KMS-11 (cell line): Measurements from ENCODE around the gene PNMA8C.
"Not testable (repeated sequence)": the region's sequence is repeated elsewhere in the genome, so short reads cannot be mapped to it uniquely, and the experiment has no call there.

Experiments
- H2AFZ ChIP-seq: fragments of 200-600 bp; sonication (generic); 2 replicates; pipeline ENCODE4 v1.6.1; 2016; ENCODE audit warnings: antibody characterized with exemption, mixed run types, low read depth
- H3K27ac ChIP-seq: fragments of 200-600 bp; sonication (generic); 2 replicates; pipeline ENCODE4 v1.6.1; 2016; ENCODE audit warnings: mild to moderate bottlenecking, mixed run types
- H3K27me3 ChIP-seq: fragments of 200-600 bp; sonication (generic); 2 replicates; pipeline ENCODE4 v1.6.1; 2017; ENCODE audit warnings: mild to moderate bottlenecking, low read depth, mixed run types, moderate library complexity; ENCODE audit not compliant: insufficient read depth
- H3K36me3 ChIP-seq: fragments of 200-600 bp; sonication (generic); 2 replicates; pipeline ENCODE4 v1.6.1; 2017; ENCODE audit warnings: mild to moderate bottlenecking, mixed run types; ENCODE audit not compliant: insufficient read depth
- H3K4me1 ChIP-seq: fragments of 200-600 bp; sonication (generic); 2 replicates; pipeline ENCODE4 v1.6.1; 2016; ENCODE audit warnings: mild to moderate bottlenecking, low read depth, mixed run types; ENCODE audit not compliant: poor library complexity, severe bottlenecking
- H3K4me2 ChIP-seq: fragments of 200-600 bp; sonication (generic); 2 replicates; pipeline ENCODE4 v1.7.0; 2016; ENCODE audit warnings: mild to moderate bottlenecking, mixed run types
- H3K4me3 ChIP-seq: fragments of 200-600 bp; sonication (generic); IDR thresholded peaks from 2 replicates; pipeline ENCODE4 v1.6.1; 2017; ENCODE audit warnings: low read depth, low read length, mixed read lengths; ENCODE audit not compliant: insufficient read depth
- H3K79me2 ChIP-seq: fragments of 200-600 bp; sonication (generic); 2 replicates; pipeline ENCODE4 v1.6.1; 2016; ENCODE audit warnings: low read depth, mixed run types; ENCODE audit not compliant: insufficient read depth
- H3K9ac ChIP-seq: fragments of 200-600 bp; sonication (generic); 2 replicates; pipeline ENCODE4 v1.6.1; 2016; ENCODE audit warnings: mild to moderate bottlenecking, mixed run types
- H4K20me1 ChIP-seq: fragments of 200-600 bp; sonication (generic); 2 replicates; pipeline ENCODE4 v1.6.1; 2016; ENCODE audit warnings: mild to moderate bottlenecking, mixed run types; ENCODE audit not compliant: insufficient read depth
- TF ChIP-seq, protein P1 (sequence below): fragments of 200-600 bp; sonication (generic); conservative IDR thresholded peaks from 2 replicates; pipeline ENCODE4 v1.6.1; 2017; ENCODE audit warnings: low read depth, mild to moderate bottlenecking, antibody characterized with exemption, low read length, moderate library complexity, mixed read lengths

PNMA8C gene

DNA sequence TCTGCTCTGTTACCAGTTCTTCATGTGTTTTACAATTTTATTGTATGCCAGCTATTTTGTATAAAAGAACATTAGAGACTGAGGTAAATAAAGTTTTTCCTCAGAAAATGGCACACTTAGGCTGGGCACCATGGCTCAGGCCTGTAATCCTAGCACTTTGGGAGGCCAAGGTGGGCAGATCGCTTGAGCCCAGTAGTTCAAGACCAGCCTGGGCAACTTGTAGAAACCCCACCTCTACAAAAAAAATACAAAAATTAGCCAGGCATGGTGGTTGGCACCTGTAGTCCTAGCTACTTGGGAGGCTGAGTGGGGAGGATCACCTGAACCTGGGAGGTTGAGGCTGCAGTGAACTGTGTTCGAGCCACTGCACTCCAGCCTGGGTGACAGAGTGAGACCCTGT is 47.4 kb downstream of the PNMA8C start:
- Histone ChIP-seq H3K4me2 (no peak overlapping the region), H3K79me2 (peaks cover 8% of the 10 kb centered on the region; the same call in 1 of the 2 replicates), H3K4me3 (no peak overlapping the region), H2AFZ (no peak overlapping the region), H3K36me3 (peaks cover 20% of the 10 kb centered on the region; the same call in 1 of the 2 replicates), H3K4me1 (no peaks in the 10 kb centered on the region), H3K9ac (no peak overlapping the region), H3K27ac (no peak overlapping the region), H3K27me3 (no peaks in the 10 kb centered on the region), H4K20me1 (no peaks in the 10 kb centered on the region)
- TF ChIP-seq, protein P1, sequence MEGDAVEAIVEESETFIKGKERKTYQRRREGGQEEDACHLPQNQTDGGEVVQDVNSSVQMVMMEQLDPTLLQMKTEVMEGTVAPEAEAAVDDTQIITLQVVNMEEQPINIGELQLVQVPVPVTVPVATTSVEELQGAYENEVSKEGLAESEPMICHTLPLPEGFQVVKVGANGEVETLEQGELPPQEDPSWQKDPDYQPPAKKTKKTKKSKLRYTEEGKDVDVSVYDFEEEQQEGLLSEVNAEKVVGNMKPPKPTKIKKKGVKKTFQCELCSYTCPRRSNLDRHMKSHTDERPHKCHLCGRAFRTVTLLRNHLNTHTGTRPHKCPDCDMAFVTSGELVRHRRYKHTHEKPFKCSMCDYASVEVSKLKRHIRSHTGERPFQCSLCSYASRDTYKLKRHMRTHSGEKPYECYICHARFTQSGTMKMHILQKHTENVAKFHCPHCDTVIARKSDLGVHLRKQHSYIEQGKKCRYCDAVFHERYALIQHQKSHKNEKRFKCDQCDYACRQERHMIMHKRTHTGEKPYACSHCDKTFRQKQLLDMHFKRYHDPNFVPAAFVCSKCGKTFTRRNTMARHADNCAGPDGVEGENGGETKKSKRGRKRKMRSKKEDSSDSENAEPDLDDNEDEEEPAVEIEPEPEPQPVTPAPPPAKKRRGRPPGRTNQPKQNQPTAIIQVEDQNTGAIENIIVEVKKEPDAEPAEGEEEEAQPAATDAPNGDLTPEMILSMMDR, result no peak

DNA sequence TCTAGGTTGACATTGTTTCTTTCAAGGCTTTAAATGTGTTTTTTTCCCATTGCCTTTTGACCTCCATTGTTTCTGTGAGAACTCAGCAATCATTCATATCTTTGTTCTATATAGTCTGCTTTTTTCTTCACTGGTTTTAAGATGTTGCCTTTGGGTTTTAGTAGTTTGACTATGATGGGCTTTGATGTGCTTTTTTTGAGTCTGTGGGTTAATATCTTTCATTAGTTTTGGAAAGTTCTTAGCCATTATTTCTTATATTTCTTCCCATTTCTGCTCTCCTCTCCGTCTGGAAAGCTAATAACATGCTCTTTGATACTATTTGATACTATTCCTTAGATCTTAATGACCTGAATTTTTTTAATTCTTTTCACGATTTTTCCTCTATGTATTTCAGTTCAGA is 48.0 kb downstream of the PNMA8C start:
- Histone ChIP-seq H3K27ac (no peak overlapping the region), H3K4me2 (no peak overlapping the region), H4K20me1 (no peaks in the 10 kb centered on the region), H3K4me1 (no peaks in the 10 kb centered on the region), H3K36me3 (peaks cover 20% of the 10 kb centered on the region; the same call in 1 of the 2 replicates), H2AFZ (no peak overlapping the region), H3K4me3 (no peak overlapping the region), H3K79me2 (peaks cover 8% of the 10 kb centered on the region; the same call in 1 of the 2 replicates), H3K9ac (no peak overlapping the region), H3K27me3 (no peaks in the 10 kb centered on the region)
- TF ChIP-seq, protein P1, result no peak

DNA sequence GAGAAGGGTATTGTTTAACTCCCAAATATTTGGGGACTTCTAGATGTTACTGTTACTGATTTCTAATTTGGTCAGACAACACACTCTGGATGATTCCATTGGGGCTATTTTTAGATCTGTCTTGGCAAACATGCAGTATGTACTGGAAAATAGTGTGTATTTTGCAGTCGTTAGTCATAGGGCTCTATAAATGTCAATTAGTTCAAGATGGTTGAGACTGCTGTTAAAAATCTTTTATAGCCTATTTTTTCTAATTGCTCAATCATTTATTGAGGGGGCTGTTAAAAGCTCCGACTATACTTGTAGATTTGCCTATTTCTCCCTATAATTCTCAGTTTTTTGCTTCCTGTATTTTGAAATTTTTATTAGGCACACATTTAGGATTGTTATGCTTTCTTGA is 50.5 kb downstream of the PNMA8C start:
- Histone ChIP-seq H3K79me2 (peaks cover 8% of the 10 kb centered on the region; the same call in 1 of the 2 replicates), H3K27ac (no peak overlapping the region)

DNA sequence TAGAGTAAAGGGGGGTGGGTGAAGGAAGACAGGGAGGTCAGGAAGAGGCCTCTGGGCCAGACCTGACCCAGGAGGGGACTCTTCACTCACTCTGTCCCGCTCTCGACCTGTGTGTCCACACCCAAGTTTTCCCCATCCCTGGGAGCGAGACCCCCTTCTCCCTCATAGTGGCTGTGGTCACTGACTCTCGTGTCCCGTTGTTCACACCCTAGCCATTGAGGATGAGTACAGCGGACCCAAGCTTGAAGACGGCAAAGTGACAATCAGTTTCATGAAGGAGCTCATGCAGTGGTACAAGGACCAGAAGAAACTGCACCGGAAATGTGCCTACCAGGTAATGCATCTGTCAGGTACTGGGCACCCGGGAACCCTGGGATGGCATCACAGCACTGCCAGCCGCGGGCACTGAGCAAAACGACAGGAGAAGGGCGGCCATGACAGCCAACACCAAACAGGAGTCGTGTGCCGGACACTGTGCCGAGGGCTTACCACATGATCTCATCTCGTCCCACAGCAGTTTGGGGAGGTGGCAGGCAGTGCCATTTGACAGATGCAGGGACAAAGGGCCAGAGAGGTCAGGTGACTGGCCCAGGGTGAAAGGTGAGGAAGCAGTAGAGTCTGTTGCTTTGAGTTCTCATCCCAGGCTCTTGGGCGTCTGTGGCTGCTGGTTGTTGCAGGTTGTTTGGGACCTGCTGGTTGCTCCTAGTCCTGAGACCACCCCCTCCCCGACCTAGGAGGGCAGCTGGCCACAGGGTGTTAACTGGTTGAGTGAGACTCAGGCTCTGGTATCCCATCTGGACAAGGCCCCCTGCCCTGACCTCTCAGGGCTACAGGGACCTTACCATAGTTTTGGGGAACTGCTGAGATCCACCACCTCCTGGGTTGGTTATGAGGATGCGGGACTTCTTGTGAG is 52.2 kb downstream of the PNMA8C start:
- Histone ChIP-seq H3K9ac (no peak overlapping the region), H3K27ac (no peak overlapping the region), H3K4me1 (no peaks in the 10 kb centered on the region), H3K4me2 (no peak overlapping the region), H4K20me1 (no peaks in the 10 kb centered on the region), H3K36me3 (peaks cover 13% of the 10 kb centered on the region; the same call in 1 of the 2 replicates), H3K4me3 (no peak overlapping the region), H2AFZ (no peak overlapping the region), H3K79me2 (peaks cover 16% of the 10 kb centered on the region; the same call in 1 of the 2 replicates), H3K27me3 (no peaks in the 10 kb centered on the region)
- TF ChIP-seq, protein P1, result no peak

More for the DNA sequence above, 50.5 kb downstream of the PNMA8C start:
- H3K27me3 ChIP-seq, result no peaks in the 10 kb centered on the region
- H3K4me3 ChIP-seq, result no peak overlapping the region
- H3K4me1 ChIP-seq, result no peaks in the 10 kb centered on the region
- H4K20me1 ChIP-seq, result no peaks in the 10 kb centered on the region
- TF ChIP-seq, protein P1, result no peak
- H2AFZ ChIP-seq, result no peak overlapping the region
- H3K9ac ChIP-seq, result no peak overlapping the region
- no peak overlapping the region for H3K4me2 ChIP-seq
- peaks cover 13% of the 10 kb centered on the region; the same call in 1 of the 2 replicates for H3K36me3 ChIP-seq

DNA sequence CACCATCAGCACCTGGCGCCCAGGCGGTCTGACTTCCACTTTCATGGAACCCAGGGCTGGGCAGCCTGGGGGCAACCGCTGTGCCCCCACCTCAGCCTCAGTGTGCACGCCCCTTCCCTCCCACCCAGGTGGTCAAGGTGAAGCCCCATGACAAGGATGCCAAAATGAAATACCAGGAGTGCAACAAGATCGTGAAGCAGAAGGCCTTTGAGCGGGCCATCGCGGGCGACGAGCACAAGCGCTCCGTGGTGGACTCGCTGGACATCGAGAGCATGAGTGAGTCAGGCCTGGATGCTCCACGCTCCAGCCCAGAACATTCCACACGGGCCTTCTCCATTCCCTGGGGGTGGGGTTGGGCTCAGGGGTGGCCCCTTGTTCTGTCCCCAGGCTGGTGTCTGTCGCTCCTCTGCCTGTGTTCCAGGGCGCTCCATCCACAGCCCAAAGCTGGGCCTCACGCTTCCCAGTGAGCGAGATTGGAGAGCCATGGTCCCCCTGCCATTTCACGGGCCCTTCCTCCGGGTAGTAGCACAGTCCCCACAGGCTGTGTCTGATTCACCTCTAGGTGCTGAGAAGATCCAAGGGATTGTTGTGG is 53.2 kb downstream of the PNMA8C start:
- H3K4me3 ChIP-seq, H3K27ac ChIP-seq: not testable (repeated sequence)

More for the DNA sequence above, 53.2 kb downstream of the PNMA8C start:
- H3K9ac ChIP-seq, H2AFZ ChIP-seq, H3K27me3 ChIP-seq, H3K4me2 ChIP-seq, H3K4me1 ChIP-seq, H3K79me2 ChIP-seq, H4K20me1 ChIP-seq: not testable (repeated sequence)
- H3K36me3 ChIP-seq, result peaks cover 13% of the 10 kb centered on the region; the same call in 1 of the 2 replicates
